K562 treated with DMSO at 1 percent for 48 hours (cell line): ENCODE measurements around the gene RGS17. TPM values are rescaled to one million over a fixed set of nuclear protein-coding genes. Genes with fewer than 3 reads are reported as not detected.

Source experiments
- total RNA-seq: library from RNA; unstranded; fragments of 300-600 nt; gene quantifications from 2 replicates; pipeline ENCODE4 v1.2.3, GENCODE V29; 2022; ENCODE audit warnings: low replicate concordance; ENCODE audit errors: extremely low read depth

The RGS17 gene, protein sequence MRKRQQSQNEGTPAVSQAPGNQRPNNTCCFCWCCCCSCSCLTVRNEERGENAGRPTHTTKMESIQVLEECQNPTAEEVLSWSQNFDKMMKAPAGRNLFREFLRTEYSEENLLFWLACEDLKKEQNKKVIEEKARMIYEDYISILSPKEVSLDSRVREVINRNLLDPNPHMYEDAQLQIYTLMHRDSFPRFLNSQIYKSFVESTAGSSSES
- not detected in 2 replicates for total RNA-seq

DNA sequence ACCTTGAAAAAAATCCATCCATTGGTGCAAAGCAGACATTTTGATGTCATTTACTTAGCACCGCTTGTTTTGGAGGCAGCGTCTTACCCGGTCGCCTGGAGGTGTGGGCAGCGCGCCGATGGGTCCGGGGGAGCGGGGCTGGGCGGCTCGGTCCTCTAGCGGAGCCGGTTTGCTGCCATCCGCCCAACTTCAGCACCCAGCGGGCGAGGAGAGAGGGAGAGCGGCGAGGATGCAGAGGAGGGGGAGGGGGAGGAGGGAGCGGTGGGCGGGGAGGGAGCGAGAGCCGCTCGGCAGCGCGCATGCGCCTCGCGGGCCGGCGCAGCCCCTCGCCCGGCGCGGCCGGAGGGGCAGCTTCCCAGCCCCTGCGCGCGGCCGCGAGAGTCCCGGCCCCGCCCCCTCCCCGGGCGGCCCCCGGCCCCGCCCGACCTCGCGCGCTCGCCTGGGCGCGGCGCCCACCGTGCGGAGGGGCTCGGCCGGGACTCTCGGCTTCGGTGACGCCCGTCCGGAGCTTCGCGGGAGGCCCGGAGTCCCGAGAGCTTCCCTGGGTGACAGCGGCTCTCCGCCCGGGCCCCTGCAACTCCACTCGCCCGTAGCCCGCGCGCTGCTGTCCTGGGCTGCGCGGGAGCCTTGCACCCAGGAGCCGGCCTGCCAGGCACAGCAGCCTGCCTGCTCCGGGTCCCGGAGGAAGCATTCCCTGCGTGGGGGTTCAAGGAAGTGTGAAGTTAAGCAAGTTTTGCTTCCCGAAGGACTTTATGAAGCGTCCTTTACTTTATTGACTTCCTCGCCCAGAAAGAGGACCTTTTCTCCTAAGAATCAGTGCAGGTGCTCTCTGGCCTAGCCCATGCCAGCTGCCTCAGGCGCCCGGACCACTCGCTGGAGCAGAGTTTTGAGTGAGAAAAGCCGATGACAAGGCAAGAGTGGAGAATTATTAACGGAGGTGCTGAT lies at the start of gene RGS17:
Gene RGS17, minus strand, starts transcription at position 246 of the 945 bp plus-strand sequence. CDS start 87,264 bp downstream, outside the sequence.

DNA sequence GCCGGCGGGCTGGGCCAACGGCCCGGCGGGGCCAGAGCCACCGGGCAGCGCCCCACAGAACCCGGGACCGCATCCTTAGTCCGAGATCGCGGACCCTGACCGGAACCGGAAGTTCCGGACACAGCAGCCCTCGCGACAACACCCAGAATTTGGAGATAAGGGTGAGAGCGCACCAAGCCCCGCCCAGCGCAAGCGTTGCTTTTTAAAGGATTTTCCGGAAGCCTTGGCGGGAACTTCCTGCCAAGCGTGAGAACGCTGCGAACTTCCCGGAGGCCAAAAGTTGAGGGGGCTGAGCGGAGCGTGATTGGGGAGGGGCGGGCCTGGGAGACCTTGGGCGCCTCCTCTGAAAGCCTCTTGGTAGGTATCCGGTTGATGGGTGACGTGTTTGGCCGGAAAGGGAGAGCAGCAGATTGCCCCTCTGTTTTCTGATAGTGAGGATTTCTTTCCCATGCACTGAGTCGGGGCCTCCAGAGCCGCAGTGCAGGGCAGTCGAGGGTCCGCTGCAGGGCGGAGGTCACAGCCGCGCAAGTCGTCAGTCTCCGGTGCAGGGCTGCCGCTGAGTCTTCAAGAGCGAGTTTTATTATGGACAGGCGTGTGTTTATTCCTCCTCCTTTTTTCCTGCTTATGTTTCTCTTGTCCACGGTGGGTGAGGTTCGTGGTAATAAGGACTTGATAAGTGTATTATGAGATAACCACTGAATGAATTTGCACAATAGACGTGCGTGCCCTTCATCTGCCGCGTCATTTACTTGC lies 128.3 kb downstream of the RGS17 start, which contains the start of gene MTRF1L:
Gene MTRF1L, minus strand, starts transcription at position 97 of the 753 bp plus-strand sequence. Its CDS starts 24 bp downstream, at position 73.

DNA sequence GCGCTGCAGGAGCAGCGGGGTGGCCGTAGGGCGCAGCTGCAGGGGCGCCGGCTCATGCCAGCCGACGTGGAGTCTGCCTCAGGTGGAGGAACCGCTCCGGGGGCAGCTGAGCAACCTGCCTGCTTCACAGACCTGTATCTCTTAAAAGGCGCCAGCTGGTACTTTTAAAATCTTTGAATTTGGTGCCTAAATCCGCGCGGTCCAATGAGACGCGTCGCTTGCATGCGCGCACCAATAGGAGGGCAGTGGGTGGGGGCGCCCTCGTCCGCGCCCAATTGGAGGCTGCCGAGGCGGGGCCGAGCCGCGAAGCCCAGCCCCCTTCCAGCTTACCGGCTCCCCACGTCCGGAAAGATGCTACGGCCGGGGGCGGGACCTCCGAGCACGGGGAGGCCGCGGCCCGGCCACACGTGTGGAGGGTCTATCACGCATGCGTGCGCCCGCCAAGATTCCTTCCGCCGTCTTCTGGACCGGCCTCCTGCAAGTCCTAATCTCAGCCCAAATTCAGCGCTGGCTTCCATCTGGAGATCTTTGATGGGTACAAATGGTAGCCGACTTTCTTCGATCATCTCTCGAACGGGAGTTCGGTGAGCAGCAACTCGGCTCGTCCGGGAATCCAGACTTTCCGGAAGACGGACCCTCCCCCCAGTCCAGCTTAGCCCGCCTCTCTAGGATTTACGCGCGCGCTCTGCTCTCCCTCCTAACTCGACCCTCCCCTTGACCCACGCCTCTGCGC lies 148.0 kb downstream of the RGS17 start, which contains the start of gene FBXO5:
Gene FBXO5, minus strand, starts transcription at position 138 of the 733 bp plus-strand sequence. Its CDS starts 82 bp downstream, at position 56.

Other genes with a start within 250 kb of the RGS17 start
- not detected in 2 replicates for gene FBXO5, start 148.2 kb downstream of the RGS17 start, total RNA-seq
- gene MTRF1L, start 128.6 kb downstream of the RGS17 start, total RNA-seq = not detected in 2 replicates